ENCODE data around the gene C17orf100. TPM values are rescaled to one million over a fixed set of nuclear protein-coding genes. Genes with fewer than 3 reads are reported as not detected.

The C17orf100 gene
- total and polyA plus RNA-seq, 10 of the 15 experiments (the other 5 are each of a cell fraction or from before 2014, with no cell fraction given) = 0.84 to 4.7 (median 1.8) TPM

- H3K79me2 ChIP-seq (ENCODE audit: control insufficient read depth, insufficient read depth, low read length) = no peaks in the 10 kb centered on the region
- BruUV-seq (replicated peaks) = no TSS peak
- ATAC-seq (peak; percentile 96), FAIRE-seq (peak; percentile 13), DNase-seq (ENCODE audit: low read depth, low spot score) (no peak)
- H3K4me1 ChIP-seq (ENCODE audit: control insufficient read depth, insufficient read depth, low read length) = peaks cover 4% of the 10 kb centered on the region
- no peak overlapping the region for H3K4me2 ChIP-seq (ENCODE audit: control insufficient read depth, insufficient read depth)
- H3K4me3 ChIP-seq = no peak overlapping the region
- no peaks in the 10 kb centered on the region for H3K9me3 ChIP-seq (replicated peaks; ENCODE audit: control insufficient read depth, insufficient read depth, low read length)
- H2AFZ ChIP-seq (ENCODE audit: control insufficient read depth, low read depth, low read length) = no peak overlapping the region
- no peaks in the 10 kb centered on the region; a peak in 1 of 4 replicates for H3K36me3 ChIP-seq (ENCODE audit: control insufficient read depth in 2 of 2, insufficient read depth in 2 of 2, low read length in 1 of 2)
- intact Hi-C loops (cut with micrococcal nuclease; ENCODE audit: unreplicated experiment) (loop anchor here (2.0 to 10.0 kb wide), 4 partner anchors 89 to 339 kb away; partner anchors contain the start of gene XAF1), in situ Hi-C loops (cut with MboI) (no loop called here)
- H3K27ac ChIP-seq (ENCODE audit: control insufficient read depth, insufficient read depth) = no peak overlapping the region
- POLR2A ChIA-PET = no interaction called here
- no peaks in the 10 kb centered on the region for H4K20me1 ChIP-seq (ENCODE audit: control insufficient read depth, insufficient read depth)
- RAD21 ChIA-PET (ENCODE audit: unreplicated experiment) = interaction anchor here (1.6 to 3.2 kb wide), 3 partner anchors 177 to 341 kb away, joined by 4 to 17 read pairs (median 9); no protein-coding TSS in a partner anchor
- H3K9ac ChIP-seq (ENCODE audit: control insufficient read depth, insufficient read depth, low read length) = no peak overlapping the region
- SMC1A ChIA-PET (ENCODE audit: uncharacterized antibody, unreplicated experiment) = interaction anchor here (0.6 to 2.7 kb wide), 8 partner anchors 40 to 1663 kb away, joined by 3 to 16 read pairs (median 4); no protein-coding TSS in a partner anchor
- H3K27me3 ChIP-seq (replicated peaks in 1 of 2; ENCODE audit: control insufficient read depth in 2 of 2, insufficient read depth in 2 of 2, low read length in 1 of 2) = no peaks in the 10 kb centered on the region
- CTCF ChIA-PET = interaction anchor here (0.6 to 3.1 kb wide), 15 partner anchors 32 to 769 kb away, joined by 3 to 27 read pairs (median 3); partner anchors contain the start of gene TMEM102
- WGBS (ENCODE audit: insufficient coverage, insufficient replicate concordance, low lambda C conversion rate, missing lambda C conversion rate) = 9% methylated on average over 9 of the region's 9 CpGs
- TF ChIP-seq YY1 (IDR thresholded peaks at IDR 0.05; ENCODE audit: low read depth, low read length) (peak; percentile 65), ZZZ3 (IDR thresholded peaks at IDR 0.05; ENCODE audit: control insufficient read depth, insufficient read length, low read depth) (no peak), CUX1 (IDR thresholded peaks at IDR 0.05; ENCODE audit: insufficient replicate concordance, low read depth, low read length) (no peak), RAD21 (IDR thresholded peaks at IDR 0.05; ENCODE audit: insufficient read depth, low read depth, low read length) (peak; percentile 98), NFYB (IDR thresholded peaks at IDR 0.05; ENCODE audit: insufficient read depth, low read depth, low read length) (no peak), SMARCA5 (IDR thresholded peaks at IDR 0.05) (0 out of 2 replicates have a peak, but pooled peaks have one; percentile 18), BCL3 (IDR thresholded peaks at IDR 0.05; ENCODE audit: borderline replicate concordance, insufficient read depth, low read depth, low read length, poor library complexity, severe bottlenecking) (no peak), GABPA (IDR thresholded peaks at IDR 0.05; ENCODE audit: low read depth) (no peak), SMC3 (IDR thresholded peaks at IDR 0.05; ENCODE audit: borderline replicate concordance, low read length) (peak; percentile 75), CREM (IDR thresholded peaks at IDR 0.05; ENCODE audit: low read depth) (0 out of 2 replicates have a peak, but pooled peaks have one; percentile 27), RUNX3 (IDR thresholded peaks at IDR 0.05; ENCODE audit: low read length) (peak; percentile 71), ELK1 (IDR thresholded peaks at IDR 0.05; ENCODE audit: low read depth, low read length) (no peak), MYB (IDR thresholded peaks at IDR 0.05; ENCODE audit: borderline replicate concordance, low read depth, low read length) (no peak), PML (IDR thresholded peaks at IDR 0.05; ENCODE audit: low read length) (no peak), MAX (IDR thresholded peaks at IDR 0.05; ENCODE audit: low read depth, low read length) (no peak), KDM1A (IDR thresholded peaks at IDR 0.05; ENCODE audit: borderline replicate concordance) (no peak)
Observed at GRCh38 chr17:6666077-6666521, 14.5 kb downstream of the C17orf100 start.
